ENCODE data around the gene CRB2. TPM values are rescaled to one million over a fixed set of nuclear protein-coding genes. Genes with fewer than 3 reads are reported as not detected.

Gene CRB2
- total RNA-seq, 1 experiment from 2014 or later: 0.07 TPM

GRCh38 chr9:123392802-123393201 lies 36.8 kb downstream of the CRB2 start:
- Histone ChIP-seq H3K4me3 (replicated peaks in 1 of 2; ENCODE audit: low read depth in 1 of 2, low read length in 2 of 2) (no peak overlapping the region), H3K27me3 (ENCODE audit: insufficient read depth, low read length) (no peaks in the 10 kb centered on the region), H3K36me3 (ENCODE audit: control insufficient read depth in 1 of 2, insufficient read depth in 2 of 2, low read length in 2 of 2) (no peaks in the 10 kb centered on the region), H3K79me2 (ENCODE audit: insufficient read depth, low read length) (no peaks in the 10 kb centered on the region), H2AFZ (ENCODE audit: low read depth, low read length, poor library complexity, severe bottlenecking) (no peak overlapping the region), H3K4me2 (ENCODE audit: low read length) (no peak overlapping the region), H3K27ac (ENCODE audit: low read depth, low read length) (no peak overlapping the region), H3K9me3 (ENCODE audit: control insufficient read depth in 1 of 2, insufficient read depth in 1 of 2, low read depth in 1 of 2, low read length in 2 of 2) (no peaks in the 10 kb centered on the region), H4K20me1 (ENCODE audit: insufficient read depth) (no peaks in the 10 kb centered on the region), H3K9me2 (ENCODE audit: insufficient read depth) (no peaks in the 10 kb centered on the region), H3K4me1 (ENCODE audit: control insufficient read depth in 1 of 2, insufficient read depth in 2 of 2, low read length in 2 of 2) (no peaks in the 10 kb centered on the region), H3K9ac (ENCODE audit: low read length) (no peak overlapping the region)
- no peak for DNase-seq (ENCODE audit: low read depth, low spot score)
- ChIA-PET CTCF (no interaction called here), RAD21 (ENCODE audit: low non-redundant PET in 1 of 2, low total read pairs in 2 of 2, uncharacterized antibody in 2 of 2, unreplicated experiment in 2 of 2) (no interaction called here), POLR2A (no interaction called here)
- intact Hi-C loops (cut with micrococcal nuclease): no loop called here
- no peak for ATAC-seq
- BruUV-seq (replicated peaks): no TSS peak
- TF ChIP-seq, protein P1, sequence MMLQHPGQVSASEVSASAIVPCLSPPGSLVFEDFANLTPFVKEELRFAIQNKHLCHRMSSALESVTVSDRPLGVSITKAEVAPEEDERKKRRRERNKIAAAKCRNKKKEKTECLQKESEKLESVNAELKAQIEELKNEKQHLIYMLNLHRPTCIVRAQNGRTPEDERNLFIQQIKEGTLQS (IDR thresholded peaks at IDR 0.05): no peak
- TF ChIP-seq MAX (IDR thresholded peaks at IDR 0.05) (no peak), POLR2A (IDR thresholded peaks at IDR 0.05; ENCODE audit: borderline replicate concordance, extremely low read depth, insufficient read depth, insufficient read length) (no peak), ZNF274 (IDR thresholded peaks at IDR 0.05; ENCODE audit: low read depth, low read length) (no peak), ZFX (IDR thresholded peaks at IDR 0.05) (no peak), SRF (IDR thresholded peaks at IDR 0.05; ENCODE audit: low read depth) (no peak), TCF7L2 (IDR thresholded peaks at IDR 0.05; ENCODE audit: borderline replicate concordance, extremely low read depth, insufficient read depth, insufficient read length) (no peak), FOSL1 (IDR thresholded peaks at IDR 0.05; ENCODE audit: low read depth) (no peak), POLR2AphosphoS5 (IDR thresholded peaks at IDR 0.05; ENCODE audit: low read depth, low read length) (no peak), CEBPB (IDR thresholded peaks at IDR 0.05; ENCODE audit: low read depth) (no peak), CBX3 (IDR thresholded peaks at IDR 0.05; ENCODE audit: low read depth) (no peak), EGR1 (IDR thresholded peaks at IDR 0.05; ENCODE audit: low read depth) (no peak), ZBTB33 (IDR thresholded peaks at IDR 0.05; ENCODE audit: extremely low read depth, insufficient replicate concordance, low read length) (no peak), SIN3A (IDR thresholded peaks at IDR 0.05; ENCODE audit: low read depth) (no peak), CTCF (IDR thresholded peaks at IDR 0.05 in 2 of 3, conservative IDR thresholded peaks at IDR 0.05 in 1 of 3; ENCODE audit: borderline replicate concordance in 1 of 3, insufficient read depth in 1 of 3, low read depth in 2 of 3, low read length in 2 of 3) (no peak), EZH2 (IDR thresholded peaks at IDR 0.05) (no peak), EZH2phosphoT487 (IDR thresholded peaks at IDR 0.05; ENCODE audit: borderline replicate concordance) (no peak), ELF1 (IDR thresholded peaks at IDR 0.05; ENCODE audit: borderline replicate concordance, low read depth) (no peak), SP1 (IDR thresholded peaks at IDR 0.05; ENCODE audit: low read depth) (no peak)
- TF ChIP-seq, protein P2, sequence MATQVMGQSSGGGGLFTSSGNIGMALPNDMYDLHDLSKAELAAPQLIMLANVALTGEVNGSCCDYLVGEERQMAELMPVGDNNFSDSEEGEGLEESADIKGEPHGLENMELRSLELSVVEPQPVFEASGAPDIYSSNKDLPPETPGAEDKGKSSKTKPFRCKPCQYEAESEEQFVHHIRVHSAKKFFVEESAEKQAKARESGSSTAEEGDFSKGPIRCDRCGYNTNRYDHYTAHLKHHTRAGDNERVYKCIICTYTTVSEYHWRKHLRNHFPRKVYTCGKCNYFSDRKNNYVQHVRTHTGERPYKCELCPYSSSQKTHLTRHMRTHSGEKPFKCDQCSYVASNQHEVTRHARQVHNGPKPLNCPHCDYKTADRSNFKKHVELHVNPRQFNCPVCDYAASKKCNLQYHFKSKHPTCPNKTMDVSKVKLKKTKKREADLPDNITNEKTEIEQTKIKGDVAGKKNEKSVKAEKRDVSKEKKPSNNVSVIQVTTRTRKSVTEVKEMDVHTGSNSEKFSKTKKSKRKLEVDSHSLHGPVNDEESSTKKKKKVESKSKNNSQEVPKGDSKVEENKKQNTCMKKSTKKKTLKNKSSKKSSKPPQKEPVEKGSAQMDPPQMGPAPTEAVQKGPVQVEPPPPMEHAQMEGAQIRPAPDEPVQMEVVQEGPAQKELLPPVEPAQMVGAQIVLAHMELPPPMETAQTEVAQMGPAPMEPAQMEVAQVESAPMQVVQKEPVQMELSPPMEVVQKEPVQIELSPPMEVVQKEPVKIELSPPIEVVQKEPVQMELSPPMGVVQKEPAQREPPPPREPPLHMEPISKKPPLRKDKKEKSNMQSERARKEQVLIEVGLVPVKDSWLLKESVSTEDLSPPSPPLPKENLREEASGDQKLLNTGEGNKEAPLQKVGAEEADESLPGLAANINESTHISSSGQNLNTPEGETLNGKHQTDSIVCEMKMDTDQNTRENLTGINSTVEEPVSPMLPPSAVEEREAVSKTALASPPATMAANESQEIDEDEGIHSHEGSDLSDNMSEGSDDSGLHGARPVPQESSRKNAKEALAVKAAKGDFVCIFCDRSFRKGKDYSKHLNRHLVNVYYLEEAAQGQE (IDR thresholded peaks at IDR 0.05; ENCODE audit: low read depth): no peak
